Fibroblast of skin of back (primary cell): ENCODE results near the gene LGALS12.
A peak's percentile ranks its signal among the peaks of the same experiment; 100 is the strongest.
"Not testable (repeated sequence)": the region's sequence is repeated elsewhere in the genome, so short reads cannot be mapped to it uniquely, and the experiment has no call there.

ENCODE experiments used
- DNase-seq: peaks from one replicate; pipeline ENCODE4 v3.0.0-alpha.2; 2013

The LGALS12 gene

DNA sequence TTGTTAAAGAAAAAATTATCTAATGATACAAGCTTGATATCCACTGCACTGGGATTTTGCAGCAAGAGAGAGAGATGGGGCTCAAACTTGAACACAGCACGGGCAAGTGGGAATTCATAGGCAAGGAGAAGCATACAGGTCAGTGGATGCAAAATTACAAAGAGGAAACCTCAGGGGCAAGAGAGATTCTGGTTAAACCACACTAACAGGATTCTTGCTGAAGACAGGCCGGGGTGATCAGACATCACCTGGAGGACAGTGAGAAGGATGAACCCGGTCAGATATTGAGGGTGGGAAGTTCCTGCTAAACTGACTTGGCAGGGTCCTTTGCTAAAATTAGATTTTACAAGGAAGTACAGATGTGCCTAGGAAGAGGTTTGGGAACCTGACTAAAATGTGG, 28.2 kb downstream of the LGALS12 start:
- no peak for DNase-seq

DNA sequence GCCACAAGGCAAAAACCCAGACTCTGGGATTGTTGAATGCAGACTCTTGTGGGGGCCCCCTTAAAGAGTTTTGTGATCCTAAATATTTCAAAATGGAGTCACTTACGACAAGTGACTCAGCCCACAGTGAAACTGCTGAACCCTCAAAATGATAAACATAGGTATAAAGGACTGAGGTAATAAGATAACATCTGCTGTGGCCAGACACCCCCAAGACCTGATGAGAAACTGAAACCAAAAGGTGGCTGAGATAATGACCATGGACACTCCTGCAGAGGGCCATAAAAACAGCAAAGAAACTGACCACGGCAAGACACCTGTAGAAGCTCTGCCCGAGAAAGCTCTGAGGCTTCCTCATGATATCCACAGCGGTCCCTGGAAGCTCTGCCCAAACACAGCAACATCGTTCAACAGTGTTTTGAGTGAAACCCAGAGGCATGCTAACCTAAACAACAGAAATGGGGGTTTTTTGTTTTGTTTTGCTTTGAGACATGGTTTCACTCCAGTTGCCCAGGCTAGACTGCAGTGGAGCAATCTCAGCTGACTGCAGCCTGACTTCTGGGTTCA, 29.1 kb downstream of the LGALS12 start:
- no peak for DNase-seq

DNA sequence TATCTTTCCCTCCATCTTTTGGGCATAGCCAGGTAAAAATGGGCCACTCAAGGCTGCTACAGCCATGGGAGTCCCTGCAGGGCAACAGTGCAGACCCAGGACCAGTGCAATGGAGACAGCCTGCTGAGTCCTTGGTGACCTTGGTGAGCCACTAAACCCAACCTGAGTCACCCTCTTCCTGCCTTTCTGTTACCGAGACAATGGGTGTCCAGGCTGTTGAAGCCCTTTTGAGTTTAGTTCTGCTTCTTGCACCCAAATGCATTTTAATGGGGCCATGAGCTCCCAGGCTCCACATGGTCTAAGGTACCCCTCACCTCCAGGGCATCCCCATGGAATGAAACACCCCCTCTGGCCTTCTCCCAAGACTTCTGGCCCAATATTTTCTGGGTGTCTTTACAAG, 29.9 kb downstream of the LGALS12 start:
- DNase-seq, result no peak

DNA sequence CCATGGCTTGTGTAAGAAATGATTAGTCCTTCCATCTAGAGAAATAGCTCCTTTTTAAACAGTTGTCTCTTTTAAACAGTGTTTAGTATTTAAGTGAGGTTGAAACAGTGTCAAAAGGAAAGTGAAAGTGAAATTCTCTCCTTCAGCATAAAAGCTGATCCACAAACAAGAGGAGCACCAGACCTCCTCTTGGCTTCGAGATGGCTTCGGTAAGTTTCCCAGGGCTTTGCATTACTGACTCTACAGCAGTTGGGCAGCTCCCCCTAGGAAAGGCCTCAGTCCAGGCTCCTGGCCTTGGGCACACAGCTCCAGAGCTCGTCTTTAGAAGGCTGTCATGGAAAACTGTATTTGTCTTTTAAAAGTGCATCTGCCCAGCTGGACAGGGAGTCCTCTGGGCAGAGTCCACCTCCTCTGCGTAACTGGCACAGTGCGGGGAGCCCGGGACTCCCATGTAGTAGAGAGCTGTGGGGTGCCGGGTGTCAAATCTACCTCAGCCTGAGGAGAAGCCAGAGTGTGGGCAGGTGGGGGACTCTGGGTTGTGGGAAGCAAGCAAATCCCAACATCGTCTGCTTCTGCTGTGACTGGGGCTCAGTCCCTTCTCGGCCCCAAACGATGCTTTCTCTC, 30.9 kb downstream of the LGALS12 start, which contains the start of gene PLAAT4:
Gene PLAAT4, plus strand, starts transcription at position 140 of the 624 bp plus-strand sequence. Its CDS starts 61 bp downstream, at position 201.
- DNase-seq, result peak; percentile 47

DNA sequence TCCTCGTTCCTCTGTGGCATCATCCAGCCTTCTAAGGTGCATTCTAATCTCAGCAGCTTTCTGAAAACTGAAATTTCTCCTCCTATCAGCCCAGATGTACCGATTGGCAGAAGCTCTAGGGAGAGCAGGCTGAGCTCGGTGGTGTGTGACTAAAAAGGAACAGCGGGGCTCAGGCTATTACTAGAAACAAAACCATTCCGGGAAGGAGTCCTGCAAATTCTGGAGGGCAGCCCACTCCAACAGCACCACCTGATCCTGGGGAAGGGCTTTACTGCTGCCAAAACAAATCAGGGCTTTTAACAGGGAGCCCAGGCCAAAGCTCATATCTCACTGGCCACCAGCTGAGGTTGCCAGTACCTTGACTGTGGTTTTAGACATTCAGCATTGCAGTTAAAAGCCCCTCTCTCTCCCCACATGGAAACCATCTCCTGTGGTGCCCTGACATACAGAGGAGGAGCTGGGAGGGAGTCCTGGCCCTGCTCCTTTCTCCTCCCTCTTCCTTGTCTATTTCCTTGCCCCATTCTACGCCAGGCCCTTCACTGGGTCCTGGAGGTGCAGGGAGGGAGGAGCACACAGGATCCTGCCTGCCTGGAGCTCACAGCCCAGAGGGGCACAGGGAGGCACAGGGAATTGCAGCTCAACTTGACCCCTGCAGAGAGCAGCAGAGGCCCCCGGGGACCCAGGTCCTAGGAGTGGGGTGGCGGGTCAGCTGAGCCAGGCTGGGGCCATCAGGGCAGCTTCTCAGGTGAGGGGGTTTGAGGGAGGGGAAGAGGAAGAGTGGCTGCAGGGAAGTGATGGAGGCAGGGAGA, 31.6 kb downstream of the LGALS12 start:
- DNase-seq, result peak; percentile 8

DNA sequence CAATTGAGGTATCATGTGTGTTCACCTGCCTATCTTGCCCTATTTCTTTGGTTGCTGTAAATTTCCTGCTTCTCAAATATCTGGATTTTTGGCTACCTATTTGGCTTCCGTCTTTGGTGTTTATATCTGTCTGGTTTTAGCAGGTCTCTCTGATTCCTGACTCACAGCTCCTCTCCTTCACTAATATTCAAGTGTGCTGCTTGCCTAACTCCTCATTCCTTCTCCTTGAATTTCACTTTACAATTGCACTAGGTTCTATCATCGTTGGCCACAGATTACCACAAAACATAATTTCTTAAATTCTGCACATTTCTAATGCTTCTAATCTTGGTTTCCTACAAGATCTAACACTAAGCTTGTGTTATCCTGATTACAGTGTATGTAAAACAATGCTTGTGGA, 36.6 kb downstream of the LGALS12 start:
- DNase-seq, result not testable (repeated sequence)

DNA sequence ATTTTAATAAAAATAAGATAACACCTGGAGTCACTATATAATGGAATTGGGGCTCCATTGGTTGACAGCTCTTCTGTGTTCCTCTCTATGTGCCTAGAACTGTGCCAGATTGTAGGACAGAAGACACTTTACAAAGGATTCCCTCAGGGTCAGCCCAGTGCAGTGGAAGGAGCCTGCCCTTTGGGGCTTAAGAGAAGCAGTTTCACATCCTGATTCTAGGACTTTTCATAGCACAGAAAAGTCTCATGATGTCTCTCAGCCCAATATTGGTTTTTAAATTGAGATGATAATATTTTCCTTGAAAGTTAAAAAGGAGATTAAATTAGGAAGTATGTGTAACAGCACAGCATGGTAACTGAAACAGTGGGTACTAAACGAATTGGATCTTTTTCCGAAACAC, 37.8 kb downstream of the LGALS12 start:
- DNase-seq, result no peak

GRCh38 chr11:63547061-63547460, 41.2 kb downstream of the LGALS12 start:
- DNase-seq, result no peak

DNA sequence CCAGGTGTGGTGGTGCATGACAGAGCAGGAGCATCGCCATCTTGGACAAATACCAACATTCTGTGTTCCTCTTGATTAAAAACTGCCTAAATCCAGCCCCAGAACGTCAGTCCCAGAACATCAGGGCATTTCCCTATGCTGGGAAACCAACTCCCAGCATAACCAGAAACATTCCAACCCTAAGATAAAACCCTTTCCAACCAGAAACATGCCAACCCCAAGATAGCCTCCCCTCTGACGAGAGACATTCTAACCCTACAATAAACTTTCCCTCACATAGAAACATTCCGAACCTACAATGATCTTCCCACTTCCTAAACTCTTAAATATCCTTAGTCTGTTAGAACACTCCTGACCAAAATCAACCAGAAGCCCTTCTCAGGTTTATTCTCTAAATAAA, 42.3 kb downstream of the LGALS12 start:
- no peak for DNase-seq

- DNase-seq, result no peak
These were observed 43.5 kb downstream of the LGALS12 start for GRCh38 chr11:63549411-63549810.

GRCh38 chr11:63550156-63550700, 44.3 kb downstream of the LGALS12 start:
- DNase-seq, result not testable (repeated sequence)

DNA sequence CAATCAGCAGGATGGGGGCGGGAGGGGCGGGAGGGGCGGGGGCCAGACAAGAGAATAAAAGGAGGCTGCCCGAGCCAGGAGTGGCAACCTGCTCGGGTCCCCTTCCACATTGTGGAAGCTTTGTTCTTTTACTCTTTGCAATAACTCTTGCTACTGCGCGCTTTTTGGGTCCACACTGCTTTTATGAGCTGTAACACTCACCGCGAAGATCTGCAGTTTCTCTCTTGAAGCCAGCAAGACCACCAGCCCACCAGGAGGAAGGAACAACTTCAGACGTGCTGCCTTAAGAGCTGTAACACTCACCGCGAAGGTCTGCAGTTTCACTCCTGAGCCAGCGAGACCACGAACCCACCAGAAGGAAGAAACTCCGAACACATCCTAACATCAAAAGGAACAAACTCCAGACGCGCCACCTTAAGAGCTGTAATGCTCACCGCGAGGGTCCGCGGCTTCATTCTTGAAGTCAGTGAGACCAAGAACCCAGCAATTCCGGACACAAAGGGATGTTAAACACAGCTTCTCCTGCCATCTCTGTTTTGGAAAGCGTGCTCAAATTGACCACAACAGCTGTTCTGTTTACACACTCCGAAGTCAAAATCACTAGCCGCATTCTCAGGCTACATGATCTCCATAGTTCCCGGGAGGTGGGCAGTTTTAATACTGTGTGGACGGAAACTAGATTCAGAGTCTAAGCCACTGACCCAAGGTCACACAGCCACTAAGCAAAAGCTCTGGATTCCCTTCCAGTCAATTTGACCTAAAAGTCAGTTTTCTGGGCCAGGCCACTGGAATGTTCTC, 45.4 kb downstream of the LGALS12 start:
- no peak for DNase-seq

DNA sequence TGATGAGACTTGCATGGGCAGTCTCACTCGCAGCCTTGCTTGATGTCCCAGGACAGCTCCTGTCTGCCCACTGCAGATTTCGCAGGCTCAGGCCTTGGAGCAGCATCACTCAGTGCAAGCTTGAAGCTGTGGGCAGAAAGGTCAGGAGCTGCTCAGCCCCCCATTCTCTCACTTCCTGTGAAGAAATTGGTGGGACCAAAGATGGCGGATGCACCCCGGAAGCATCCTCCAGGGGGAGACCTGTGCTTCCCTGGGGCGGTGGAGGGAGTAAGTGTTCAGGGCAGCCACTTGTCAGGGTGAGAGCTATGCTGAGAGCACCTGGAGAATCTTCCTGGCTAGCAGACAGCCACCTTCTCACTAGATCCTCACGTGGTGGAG, 46.0 kb downstream of the LGALS12 start:
- no peak for DNase-seq

DNA sequence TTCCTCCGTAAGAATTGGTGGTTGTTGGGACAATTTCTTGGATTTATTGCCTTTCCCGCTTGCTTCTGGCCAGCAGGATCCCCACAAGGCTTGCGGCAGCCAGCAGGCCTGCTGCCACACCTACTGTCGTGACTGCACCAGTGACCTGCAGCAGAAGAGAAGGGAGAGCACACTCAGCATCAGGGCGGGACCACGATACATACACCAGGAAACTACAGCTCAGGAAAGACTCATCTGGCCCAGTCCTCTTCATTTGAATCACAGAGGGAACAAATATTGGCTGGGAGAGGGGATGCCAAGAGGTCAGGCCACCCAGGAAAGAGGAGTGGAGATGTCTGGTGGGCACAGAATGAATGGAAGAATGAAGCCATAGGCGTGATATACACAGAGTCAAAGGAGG, 47.0 kb downstream of the LGALS12 start:
- no peak for DNase-seq

DNA sequence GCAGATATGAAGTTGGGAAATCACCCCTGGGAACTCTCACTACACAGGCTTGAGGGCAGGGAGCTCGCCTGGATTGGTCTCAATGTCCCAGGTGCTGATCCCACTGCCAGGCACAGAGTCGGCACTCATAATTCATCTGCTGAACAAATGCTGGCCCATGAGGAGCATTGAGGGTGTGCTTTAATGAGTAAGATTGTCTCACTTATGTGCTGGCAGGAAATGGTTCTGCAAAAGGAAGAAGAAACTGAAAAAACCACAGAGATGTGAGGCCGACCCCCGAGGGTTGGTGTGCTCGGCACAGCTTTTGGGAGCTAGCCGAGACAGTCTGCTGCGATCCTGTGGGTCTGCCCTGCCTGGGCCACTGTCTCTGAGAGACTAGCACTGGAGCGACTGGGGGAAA, 47.9 kb downstream of the LGALS12 start:
- peak; percentile 34 for DNase-seq

GRCh38 chr11:63554877-63555223, 49.0 kb downstream of the LGALS12 start:
- no peak for DNase-seq

GRCh38 chr11:63556404-63557013, 50.6 kb downstream of the LGALS12 start:
- DNase-seq, result no peak

DNA sequence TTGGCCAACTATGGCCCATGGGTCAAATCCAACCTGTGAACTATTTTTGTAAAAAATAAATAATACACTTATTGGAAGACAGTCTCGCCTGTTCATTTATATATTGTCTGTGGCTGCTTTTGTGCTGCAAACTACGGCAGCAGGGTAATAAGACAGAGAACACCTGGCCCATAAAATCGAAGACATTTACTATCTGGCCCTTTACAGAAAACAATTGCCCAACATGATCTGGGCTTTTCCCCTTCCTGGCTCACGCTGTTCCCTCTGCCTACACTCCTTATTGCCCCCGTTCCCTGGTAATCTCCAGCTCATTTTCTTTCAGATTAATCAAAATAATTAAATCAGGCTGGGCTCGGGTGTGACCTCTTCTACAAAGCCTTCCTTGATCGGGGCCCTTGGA, 51.7 kb downstream of the LGALS12 start:
- DNase-seq, result no peak

DNA sequence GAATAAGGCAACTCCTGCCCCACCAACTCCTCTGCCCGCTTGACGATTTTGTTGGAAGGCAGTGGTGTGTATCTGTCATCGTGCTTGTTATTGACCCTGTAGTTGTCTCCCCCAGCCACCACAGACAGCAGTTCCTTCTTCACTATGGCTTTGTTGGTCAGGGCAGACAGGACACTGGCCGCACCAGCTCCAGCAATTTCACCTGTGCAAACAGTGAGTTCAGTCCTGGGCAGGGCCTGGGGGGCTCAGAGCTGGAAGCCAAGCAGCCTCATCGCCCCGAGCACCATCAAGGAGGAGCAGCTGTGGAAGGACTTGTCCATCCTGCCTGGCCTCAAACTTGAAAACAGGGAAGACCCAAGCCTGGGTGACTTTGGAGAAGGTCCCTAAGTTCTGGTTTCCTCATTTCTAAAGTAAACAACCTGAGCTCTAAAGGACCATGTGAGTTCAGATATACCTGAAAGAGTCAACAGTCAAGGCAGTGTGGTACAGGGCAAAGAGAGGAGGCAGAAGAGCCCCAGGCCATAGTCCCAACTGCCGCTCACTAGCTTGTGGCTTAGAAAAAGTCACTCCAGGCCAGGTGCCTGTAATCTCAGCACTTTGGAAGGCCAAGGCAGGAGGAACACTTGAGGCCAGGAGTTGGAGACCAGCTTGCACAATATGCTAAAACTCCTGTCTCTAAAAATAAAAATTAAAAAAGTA, 52.7 kb downstream of the LGALS12 start:
- DNase-seq, result no peak

DNA sequence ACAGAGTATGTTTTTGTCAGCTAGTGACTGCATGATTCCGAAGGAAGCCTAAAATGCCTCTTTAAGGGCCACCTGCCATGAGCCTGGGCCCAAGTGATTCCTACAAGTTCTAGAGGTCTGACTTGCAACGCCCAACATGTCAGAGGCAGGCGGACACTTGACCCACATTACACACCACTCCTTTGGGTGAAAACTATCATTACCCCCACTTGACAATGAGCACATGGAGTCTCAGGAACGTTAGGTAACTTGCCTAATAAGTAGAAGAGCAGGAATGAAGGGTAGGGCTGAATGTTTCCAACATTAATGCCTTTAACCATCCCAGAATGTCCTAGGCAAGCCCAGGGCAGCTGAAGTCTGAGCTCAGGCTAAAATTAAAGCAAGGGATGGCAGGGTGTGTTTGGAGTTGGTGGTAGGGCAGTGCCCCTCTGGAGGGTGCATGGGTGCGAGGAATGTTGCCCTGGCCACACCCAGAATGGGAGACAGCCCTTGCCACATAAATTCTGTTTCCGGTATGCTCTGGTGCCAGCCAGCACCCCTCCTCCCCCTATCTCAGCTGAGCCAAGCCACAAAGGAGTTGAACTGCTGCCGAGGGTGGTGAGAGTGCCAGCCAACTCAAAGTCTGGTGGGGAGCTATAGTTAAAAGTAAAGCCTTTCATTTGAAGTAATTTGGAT, 54.8 kb downstream of the LGALS12 start:
- DNase-seq, result no peak
